Naive B cell (primary cell): ENCODE measurements around the gene BNIPL. TPM values are rescaled to one million over a fixed set of nuclear protein-coding genes. Genes with fewer than 3 reads are reported as not detected.

Source experiments
- ATAC-seq, 2 donors: fragments of 150-1000 bp; cut with Tn5 transposase; 2 replicates each; pipeline ENCODE4 v1.10.0; 2021; ENCODE audit warnings: low read depth in 2 of 2, mild to moderate bottlenecking in 2 of 2, moderate library complexity in 2 of 2
- DNase-seq: peaks from one replicate; pipeline ENCODE4 v3.0.0; 2022
- H3K27ac Mint-ChIP-seq, 6 donors: one replicate each; pipeline ENCODE4 v1.8.0; 2020 to 2022; ENCODE audit warnings: mild to moderate bottlenecking in 6 of 6, mixed read lengths in 6 of 6, moderate library complexity in 5 of 6, inconsistent platforms in 2 of 6
- H3K27me3 Mint-ChIP-seq, 3 donors: one replicate each; pipeline ENCODE4 v1.8.0; 2021 to 2022; ENCODE audit warnings: mixed read lengths in 3 of 3, mild to moderate bottlenecking in 1 of 3
- H3K36me3 Mint-ChIP-seq, 2 donors: one replicate each; pipeline ENCODE4 v1.8.0; 2020 to 2022; ENCODE audit warnings: mixed read lengths in 2 of 2, inconsistent platforms in 1 of 2, mild to moderate bottlenecking in 1 of 2
- H3K4me1 Mint-ChIP-seq, 3 donors: one replicate each; pipeline ENCODE4 v1.8.0; 2020 to 2022; ENCODE audit warnings: mixed read lengths in 3 of 3, inconsistent platforms in 1 of 3, mild to moderate bottlenecking in 1 of 3, moderate library complexity in 1 of 3
- H3K4me3 Mint-ChIP-seq, 8 donors: one replicate each; pipeline ENCODE4 v1.8.0; 2020 to 2022; ENCODE audit warnings: mild to moderate bottlenecking in 8 of 8, mixed read lengths in 8 of 8, moderate library complexity in 8 of 8, inconsistent platforms in 2 of 8
- H3K9me3 Mint-ChIP-seq, 7 donors: one replicate each; pipeline ENCODE4 v1.8.0; 2020 to 2022; ENCODE audit warnings: mixed read lengths in 7 of 7, mild to moderate bottlenecking in 5 of 7, inconsistent platforms in 2 of 7, moderate library complexity in 1 of 7
- polyA plus RNA-seq, 6 donors: library from polyadenylated mRNA; unstranded; fragments of 300-500 nt; fragmentation: Illumina TruSeq; gene quantifications; one replicate each; pipeline ENCODE4 v1.2.3, GENCODE V29; 2021; ENCODE audit warnings: low read depth in 6 of 6

Gene BNIPL
- polyA plus RNA-seq, 6 donors from 2014 or later: 0.19 TPM; not detected in 5

- Mint-ChIP-seq H3K4me3 (peak overlapping the region in 6 of 8 donors; percentile 3 to 61 (median 25)), H3K4me1 (peaks cover 37 to 51% (median 47%) of the 10 kb centered on the region in 3 donors), H3K27me3 (no peaks in the 10 kb centered on the region), H3K9me3 (no peaks in the 10 kb centered on the region), H3K27ac (peak overlapping the region in 3 of 6 donors; percentile 48 to 75 (median 57)), H3K36me3 (peaks cover 4 to 8% of the 10 kb centered on the region in 2 donors)
- no peak for DNase-seq
- ATAC-seq: no peak
Measured at GRCh38 chr1:151002611-151003010, 33.8 kb upstream of the BNIPL start.

DNA sequence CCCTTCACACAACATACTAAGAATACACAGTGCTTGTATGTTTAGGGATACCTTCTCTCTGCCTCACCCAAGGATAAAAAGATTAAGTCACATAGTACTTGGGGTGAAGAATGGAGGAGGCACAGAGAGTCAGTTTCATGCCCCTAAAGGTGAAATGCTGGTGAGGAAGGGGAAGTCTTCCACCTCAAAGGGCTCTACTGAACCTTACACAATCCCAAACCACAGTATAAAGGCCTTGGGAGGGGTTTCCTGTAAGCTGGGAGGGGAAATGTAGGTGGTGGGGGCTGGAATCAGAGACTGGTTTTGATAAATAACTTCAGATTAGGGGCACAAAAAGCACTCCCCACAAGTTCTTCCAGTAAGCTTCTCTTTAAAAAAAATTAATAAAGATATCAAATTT is 33.2 kb upstream of the BNIPL start:
- Mint-ChIP-seq H3K9me3 (no peaks in the 10 kb centered on the region), H3K36me3 (peaks cover 4 to 8% of the 10 kb centered on the region in 2 donors), H3K4me3 (peak overlapping the region in 4 of 8 donors; percentile 3 to 31 (median 20)), H3K4me1 (peaks cover 41 to 57% (median 53%) of the 10 kb centered on the region in 3 donors), H3K27me3 (no peaks in the 10 kb centered on the region), H3K27ac (peak overlapping the region in 3 of 6 donors; percentile 26 to 75 (median 50))
- no peak for DNase-seq
- no peak for ATAC-seq

- Mint-ChIP-seq H3K4me3 (peak overlapping the region; percentile 87 to 99 (median 98)), H3K27me3 (no peaks in the 10 kb centered on the region), H3K27ac (peak overlapping the region in 5 of 6 donors; percentile 95 to 98 (median 97)), H3K4me1 (peaks cover 55 to 75% (median 72%) of the 10 kb centered on the region in 3 donors), H3K36me3 (peaks cover 0 to 8% of the 10 kb centered on the region in 2 donors), H3K9me3 (no peaks in the 10 kb centered on the region)
- ATAC-seq (no peak), DNase-seq (no peak)
Measured at GRCh38 chr1:151005729-151006319, 30.6 kb upstream of the BNIPL start.

DNA sequence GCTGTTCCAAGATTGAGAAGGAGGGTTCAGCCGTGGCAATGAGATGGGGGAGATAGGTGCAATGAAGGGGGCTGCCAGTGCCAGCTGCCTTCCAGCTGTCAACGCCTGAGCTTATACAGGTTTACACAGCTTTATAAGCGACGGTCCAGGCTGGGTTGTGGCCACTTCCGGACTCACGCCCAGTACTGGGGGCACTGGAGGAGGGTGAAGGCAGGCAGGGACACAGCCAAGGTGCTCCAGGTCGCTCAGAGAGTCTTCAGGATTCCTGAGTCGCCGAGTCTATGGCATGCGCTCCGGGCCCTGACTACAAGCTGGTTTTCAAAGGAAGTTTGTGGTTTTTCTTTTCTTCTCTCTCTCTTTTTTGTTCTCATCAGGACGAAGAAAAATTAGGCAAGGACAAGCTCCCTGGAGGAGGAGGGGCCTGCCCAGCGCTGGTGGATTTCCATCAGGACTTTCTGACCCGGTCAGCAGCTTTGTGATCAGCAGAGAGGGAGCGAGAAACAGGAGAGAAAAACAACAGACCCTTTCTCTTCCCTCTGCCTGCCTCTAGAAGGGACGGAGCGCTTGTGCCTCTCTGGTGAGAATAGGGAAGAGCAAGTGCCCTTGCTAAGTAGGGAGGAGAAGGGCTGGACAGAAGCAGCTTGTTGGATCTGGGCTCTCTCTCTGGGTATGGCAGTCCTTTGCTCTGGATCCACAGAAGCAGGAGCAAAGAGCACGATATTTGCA is 29.9 kb upstream of the BNIPL start, which contains the start of gene MINDY1:
TSS of gene MINDY1 (minus strand) at position 576 of the 726 bp plus-strand sequence. CDS start 4,285 bp downstream, outside the sequence.
- DNase-seq: peak; percentile 36
- peak; percentile 30 to 36 for ATAC-seq
- no peaks in the 10 kb centered on the region for H3K27me3 Mint-ChIP-seq

GRCh38 chr1:151007853-151008243 is 28.5 kb upstream of the BNIPL start:
- Mint-ChIP-seq H3K4me1 (peaks cover 45 to 79% (median 64%) of the 10 kb centered on the region in 3 donors), H3K27ac (peak overlapping the region; percentile 95 to 99 (median 98)), H3K36me3 (no peaks in the 10 kb centered on the region), H3K4me3 (peak overlapping the region; percentile 87 to 99 (median 97)), H3K9me3 (no peaks in the 10 kb centered on the region), H3K27me3 (no peaks in the 10 kb centered on the region)
- ATAC-seq: no peak
- DNase-seq: no peak

More for the DNA sequence above, 29.9 kb upstream of the BNIPL start, which contains the start of gene MINDY1:
- peaks cover 54 to 78% (median 74%) of the 10 kb centered on the region in 3 donors for H3K4me1 Mint-ChIP-seq
- peaks cover 0 to 5% of the 10 kb centered on the region in 2 donors for H3K36me3 Mint-ChIP-seq
- H3K9me3 Mint-ChIP-seq: no peaks in the 10 kb centered on the region
- peak within 1 kb of the TSS; percentile 87 to 99 (median 98) for H3K4me3 Mint-ChIP-seq
- H3K27ac Mint-ChIP-seq: peak within 1 kb of the TSS; percentile 95 to 99 (median 98)

- no peaks in the 10 kb centered on the region for H3K27me3 Mint-ChIP-seq
- peak; percentile 83 to 87 for ATAC-seq
- H3K27ac Mint-ChIP-seq: peak within 1 kb of the TSS; percentile 95 to 99 (median 98)
- no peaks in the 10 kb centered on the region for H3K9me3 Mint-ChIP-seq
- H3K36me3 Mint-ChIP-seq: no peaks in the 10 kb centered on the region
- peak; percentile 92 for DNase-seq
- peaks cover 44 to 76% (median 64%) of the 10 kb centered on the region in 3 donors for H3K4me1 Mint-ChIP-seq
- H3K4me3 Mint-ChIP-seq: peak within 1 kb of the TSS; percentile 87 to 99 (median 98)
Measured at GRCh38 chr1:151008244-151009205, 27.9 kb upstream of the BNIPL start, which contains the start of gene PRUNE1. Gene PRUNE1, plus strand, starts transcription at chr1:151008449. Its CDS starts 184 bp downstream, at chr1:151008633.

DNA sequence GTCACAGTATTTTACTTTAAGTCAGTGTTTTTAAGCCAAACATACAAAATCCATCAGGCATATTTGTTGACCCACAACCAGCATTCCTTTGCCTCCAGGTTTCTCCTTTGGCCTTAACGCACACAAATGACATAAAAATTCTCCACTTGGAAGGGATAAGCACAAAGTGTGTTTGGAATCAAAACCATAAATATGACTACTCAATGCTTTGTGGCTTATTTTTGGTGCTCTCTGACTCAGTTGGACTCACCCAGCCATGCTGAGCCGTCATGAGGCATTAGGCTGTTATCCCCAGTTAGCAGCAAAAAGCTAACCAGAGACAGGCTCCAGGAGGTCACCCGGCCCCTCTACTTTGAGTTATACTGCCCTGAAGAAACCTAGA is 27.2 kb upstream of the BNIPL start:
- peak overlapping the region; percentile 87 to 99 (median 97) for H3K4me3 Mint-ChIP-seq
- H3K36me3 Mint-ChIP-seq: no peaks in the 10 kb centered on the region
- H3K9me3 Mint-ChIP-seq: no peaks in the 10 kb centered on the region
- ATAC-seq: no peak
- peaks cover 46 to 72% (median 60%) of the 10 kb centered on the region in 3 donors for H3K4me1 Mint-ChIP-seq
- H3K27me3 Mint-ChIP-seq: no peaks in the 10 kb centered on the region
- DNase-seq: no peak
- peak overlapping the region in 5 of 6 donors; percentile 95 to 98 (median 97) for H3K27ac Mint-ChIP-seq

- no peak for ATAC-seq
- peak overlapping the region in 2 of 6 donors; percentile 95 to 96 for H3K27ac Mint-ChIP-seq
- H3K4me1 Mint-ChIP-seq: peaks cover 46 to 71% (median 59%) of the 10 kb centered on the region in 3 donors
Measured at GRCh38 chr1:151009674-151010345, 26.6 kb upstream of the BNIPL start.

DNA sequence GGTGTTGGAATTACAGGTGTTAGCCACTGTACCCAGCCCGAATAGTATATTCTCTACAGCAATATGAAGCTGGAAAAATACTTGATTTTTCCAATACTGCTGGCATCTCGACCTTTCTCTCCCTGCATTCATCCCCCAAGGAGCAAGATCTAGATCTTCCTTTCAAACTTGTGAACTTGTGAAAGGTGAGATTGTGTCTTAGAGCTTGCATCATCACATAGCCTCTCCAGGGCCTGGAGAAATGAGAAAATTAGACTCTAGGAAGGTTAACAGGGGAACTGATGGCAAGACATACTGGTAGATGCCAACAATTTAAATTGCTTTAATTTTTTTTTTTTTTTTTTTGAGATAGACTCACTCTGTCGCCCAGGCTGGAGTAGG is 26.1 kb upstream of the BNIPL start:
- no peak for DNase-seq
- ATAC-seq: no peak
- H3K4me3 Mint-ChIP-seq: peak overlapping the region in 4 of 8 donors; percentile 16 to 97 (median 73)
- no peaks in the 10 kb centered on the region for H3K27me3 Mint-ChIP-seq
- H3K9me3 Mint-ChIP-seq: no peaks in the 10 kb centered on the region
- no peak overlapping the region for H3K27ac Mint-ChIP-seq
- H3K36me3 Mint-ChIP-seq: no peaks in the 10 kb centered on the region
- peaks cover 43 to 66% (median 55%) of the 10 kb centered on the region in 3 donors for H3K4me1 Mint-ChIP-seq

More at GRCh38 chr1:151009674-151010345, 26.6 kb upstream of the BNIPL start:
- DNase-seq: no peak
- Mint-ChIP-seq H3K27me3 (no peaks in the 10 kb centered on the region), H3K4me3 (peak overlapping the region; percentile 59 to 99 (median 97)), H3K9me3 (no peaks in the 10 kb centered on the region), H3K36me3 (no peaks in the 10 kb centered on the region)

DNA sequence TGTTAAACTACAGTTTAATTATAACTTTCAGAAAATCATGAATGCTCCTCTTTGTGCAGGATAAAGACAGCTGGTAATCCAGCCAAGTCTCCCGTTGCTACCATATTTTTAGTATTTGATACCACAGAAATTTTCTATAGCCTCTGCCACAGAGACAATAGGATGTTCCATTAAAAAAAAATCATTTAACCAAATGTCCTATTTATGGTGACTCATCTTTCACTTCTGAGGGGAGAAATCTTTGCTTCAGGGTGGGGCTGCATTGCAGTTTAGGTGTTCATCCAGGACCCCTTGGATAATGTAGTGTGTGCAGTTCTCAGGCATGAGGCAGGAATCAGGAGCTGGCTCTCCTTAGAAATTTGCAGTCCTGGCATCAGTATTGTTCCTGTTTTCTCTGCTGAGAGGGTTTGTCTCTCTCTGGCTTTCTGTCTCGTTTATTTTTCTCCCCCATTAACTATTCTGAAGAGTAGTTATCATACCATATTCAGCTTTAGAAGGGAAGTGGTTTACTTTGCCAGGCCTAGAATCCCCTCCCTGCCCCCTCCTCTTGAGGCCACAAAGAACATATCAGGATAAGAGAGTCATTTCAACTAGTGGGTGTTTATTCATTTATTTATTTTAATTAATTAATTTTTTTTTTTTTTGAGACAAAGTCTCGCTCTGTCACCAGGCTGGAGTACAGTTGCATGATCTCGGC is 25.1 kb upstream of the BNIPL start:
- no peak for ATAC-seq
- no peaks in the 10 kb centered on the region for H3K36me3 Mint-ChIP-seq
- H3K9me3 Mint-ChIP-seq: no peaks in the 10 kb centered on the region
- DNase-seq: no peak
- peak overlapping the region in 1 of 8 donors; percentile 47 for H3K4me3 Mint-ChIP-seq
- H3K4me1 Mint-ChIP-seq: peaks cover 34 to 56% (median 45%) of the 10 kb centered on the region in 3 donors
- no peaks in the 10 kb centered on the region for H3K27me3 Mint-ChIP-seq
- H3K27ac Mint-ChIP-seq: peak overlapping the region in 1 of 6 donors; percentile 30

GRCh38 chr1:151012684-151013471 is 23.5 kb upstream of the BNIPL start:
- peak overlapping the region in 1 of 8 donors; percentile 26 for H3K4me3 Mint-ChIP-seq
- no peak overlapping the region for H3K27ac Mint-ChIP-seq

More at GRCh38 chr1:151012684-151013471, 23.5 kb upstream of the BNIPL start:
- DNase-seq (no peak), ATAC-seq (no peak)
- no peaks in the 10 kb centered on the region for H3K27me3 Mint-ChIP-seq
- H3K9me3 Mint-ChIP-seq: no peaks in the 10 kb centered on the region
- peaks cover 19 to 41% (median 29%) of the 10 kb centered on the region in 3 donors for H3K4me1 Mint-ChIP-seq
- H3K36me3 Mint-ChIP-seq: no peaks in the 10 kb centered on the region
